HG02885 (cell line): ENCODE results near the gene RMDN2.

ENCODE experiments used
- ATAC-seq: cut with Tn5 transposase; IDR thresholded peaks from one replicate; pipeline ENCODE4 v1.9.1; 2021; ENCODE audit warnings: mild to moderate bottlenecking; ENCODE audit not compliant: unreplicated experiment, poor library complexity

RMDN2 gene

GRCh38 chr2:37925063-37925897 is at the start of gene RMDN2:
TSS of gene RMDN2 (plus strand) at chr2:37925287. CDS start at chr2:37929278, 3,991 bp downstream.
- peak; percentile 89 for ATAC-seq

GRCh38 chr2:37875403-37875906 is 49.6 kb upstream of the RMDN2 start:
- ATAC-seq: no peak

GRCh38 chr2:37876227-37876626 is 48.9 kb upstream of the RMDN2 start:
- no peak for ATAC-seq

GRCh38 chr2:37877457-37878315 is 47.4 kb upstream of the RMDN2 start:
- ATAC-seq: peak; percentile 42

GRCh38 chr2:37878536-37878935 is 46.6 kb upstream of the RMDN2 start:
- no peak for ATAC-seq

- no peak for ATAC-seq
These were observed 44.5 kb upstream of the RMDN2 start for GRCh38 chr2:37880551-37880950.

- ATAC-seq: no peak
These were observed 43.7 kb upstream of the RMDN2 start for GRCh38 chr2:37881397-37881796.

GRCh38 chr2:37882036-37882435 is 43.1 kb upstream of the RMDN2 start:
- ATAC-seq: no peak

GRCh38 chr2:37883518-37883917 is 41.6 kb upstream of the RMDN2 start:
- no peak for ATAC-seq

GRCh38 chr2:37885329-37885993 is 39.6 kb upstream of the RMDN2 start:
- ATAC-seq: no peak

- no peak for ATAC-seq
These were observed 38.3 kb upstream of the RMDN2 start for GRCh38 chr2:37886745-37887144.

GRCh38 chr2:37887286-37887685 is 37.8 kb upstream of the RMDN2 start:
- no peak for ATAC-seq

GRCh38 chr2:37890893-37891495 is 34.1 kb upstream of the RMDN2 start:
- ATAC-seq: peak; percentile 47

GRCh38 chr2:37891846-37892435 is 33.1 kb upstream of the RMDN2 start:
- ATAC-seq: no peak

GRCh38 chr2:37892436-37893114 is 32.5 kb upstream of the RMDN2 start:
- ATAC-seq: peak; percentile 70

- ATAC-seq: no peak
These were observed 31.8 kb upstream of the RMDN2 start for GRCh38 chr2:37893327-37893726.

- ATAC-seq: no peak
These were observed 31.0 kb upstream of the RMDN2 start for GRCh38 chr2:37894047-37894446.

- ATAC-seq: no peak
These were observed 30.5 kb upstream of the RMDN2 start for GRCh38 chr2:37894601-37895000.

- no peak for ATAC-seq
These were observed 29.9 kb upstream of the RMDN2 start for GRCh38 chr2:37895140-37895539.
